ENCODE results near the gene SYNE2.

SYNE2 gene

DNA sequence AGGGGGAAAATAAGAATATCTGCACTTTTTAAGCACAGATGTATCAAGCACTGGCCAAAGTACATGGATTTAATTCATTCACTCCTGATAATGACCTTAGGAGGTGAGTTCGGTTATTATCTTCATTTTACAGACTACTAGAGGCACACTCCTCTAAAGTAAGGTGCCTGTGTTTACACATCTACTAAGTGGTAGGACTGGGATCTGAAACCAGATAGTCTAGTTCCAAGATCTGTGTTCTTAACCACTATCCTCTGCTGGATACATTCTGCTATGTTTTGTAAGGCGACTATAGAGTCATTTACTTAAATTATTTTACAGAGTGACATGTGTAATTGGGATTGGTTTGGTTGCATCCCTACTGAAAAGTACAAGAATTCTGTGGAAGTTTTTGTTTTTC lies 266.1 kb downstream of the SYNE2 start:
- H3K4me3 ChIP-seq (ENCODE audit: control insufficient read depth, low read depth, low read length) = no peak overlapping the region
- DNase-seq (ENCODE audit: low read depth) = no peak
- TF ChIP-seq, protein P1, sequence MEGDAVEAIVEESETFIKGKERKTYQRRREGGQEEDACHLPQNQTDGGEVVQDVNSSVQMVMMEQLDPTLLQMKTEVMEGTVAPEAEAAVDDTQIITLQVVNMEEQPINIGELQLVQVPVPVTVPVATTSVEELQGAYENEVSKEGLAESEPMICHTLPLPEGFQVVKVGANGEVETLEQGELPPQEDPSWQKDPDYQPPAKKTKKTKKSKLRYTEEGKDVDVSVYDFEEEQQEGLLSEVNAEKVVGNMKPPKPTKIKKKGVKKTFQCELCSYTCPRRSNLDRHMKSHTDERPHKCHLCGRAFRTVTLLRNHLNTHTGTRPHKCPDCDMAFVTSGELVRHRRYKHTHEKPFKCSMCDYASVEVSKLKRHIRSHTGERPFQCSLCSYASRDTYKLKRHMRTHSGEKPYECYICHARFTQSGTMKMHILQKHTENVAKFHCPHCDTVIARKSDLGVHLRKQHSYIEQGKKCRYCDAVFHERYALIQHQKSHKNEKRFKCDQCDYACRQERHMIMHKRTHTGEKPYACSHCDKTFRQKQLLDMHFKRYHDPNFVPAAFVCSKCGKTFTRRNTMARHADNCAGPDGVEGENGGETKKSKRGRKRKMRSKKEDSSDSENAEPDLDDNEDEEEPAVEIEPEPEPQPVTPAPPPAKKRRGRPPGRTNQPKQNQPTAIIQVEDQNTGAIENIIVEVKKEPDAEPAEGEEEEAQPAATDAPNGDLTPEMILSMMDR (IDR thresholded peaks at IDR 0.05; ENCODE audit: control insufficient read depth, insufficient read depth, low read depth, low read length, missing control alignments) = no peak

DNA sequence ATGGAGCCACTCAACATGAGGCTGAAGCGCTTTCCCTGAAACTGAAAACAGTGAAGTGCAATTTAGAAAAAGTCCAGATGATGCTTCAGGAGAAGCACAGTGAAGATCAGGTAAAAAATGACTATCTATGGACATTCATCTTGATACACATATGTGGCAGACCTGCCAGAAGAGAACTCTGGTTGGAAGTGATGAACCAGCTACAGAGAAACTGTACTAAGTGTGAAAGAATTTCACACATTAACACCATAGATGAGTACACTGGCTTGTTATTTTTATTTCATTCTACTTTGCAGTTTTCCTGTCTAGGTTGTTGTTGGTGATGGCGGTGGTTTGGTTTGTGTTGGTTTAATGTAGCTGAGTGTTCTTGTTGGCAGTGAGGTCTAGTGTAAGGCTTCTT lies 266.7 kb downstream of the SYNE2 start:
- no peak for DNase-seq (ENCODE audit: low read depth)
- TF ChIP-seq, protein P1 (IDR thresholded peaks at IDR 0.05; ENCODE audit: control insufficient read depth, insufficient read depth, low read depth, low read length, missing control alignments) = no peak

DNA sequence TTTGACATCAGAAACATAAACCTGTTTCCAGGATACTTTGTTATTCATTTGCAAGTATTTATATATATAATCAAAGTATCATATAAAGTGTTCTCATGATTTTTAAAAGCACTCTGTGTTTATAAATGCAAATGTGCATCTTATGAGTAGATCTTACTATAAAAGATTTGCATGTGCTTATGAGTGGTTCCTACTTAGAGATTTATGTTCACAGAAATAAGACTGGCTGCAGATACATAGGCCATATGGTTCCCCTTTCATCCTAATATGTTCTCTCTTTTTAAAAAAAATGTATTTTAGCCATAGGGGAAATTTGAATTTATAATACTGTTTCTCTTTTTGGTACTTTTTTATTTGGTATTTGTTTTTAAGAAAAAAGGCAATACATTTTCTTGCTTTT lies 267.2 kb downstream of the SYNE2 start:
- no peak overlapping the region for H3K4me3 ChIP-seq (ENCODE audit: control insufficient read depth, low read depth, low read length)
- DNase-seq (ENCODE audit: low read depth) = no peak
- TF ChIP-seq, protein P1 (IDR thresholded peaks at IDR 0.05; ENCODE audit: control insufficient read depth, insufficient read depth, low read depth, low read length, missing control alignments) = no peak

More for the DNA sequence above, 266.7 kb downstream of the SYNE2 start:
- H3K4me3 ChIP-seq (ENCODE audit: control insufficient read depth, low read depth, low read length) = no peak overlapping the region

DNA sequence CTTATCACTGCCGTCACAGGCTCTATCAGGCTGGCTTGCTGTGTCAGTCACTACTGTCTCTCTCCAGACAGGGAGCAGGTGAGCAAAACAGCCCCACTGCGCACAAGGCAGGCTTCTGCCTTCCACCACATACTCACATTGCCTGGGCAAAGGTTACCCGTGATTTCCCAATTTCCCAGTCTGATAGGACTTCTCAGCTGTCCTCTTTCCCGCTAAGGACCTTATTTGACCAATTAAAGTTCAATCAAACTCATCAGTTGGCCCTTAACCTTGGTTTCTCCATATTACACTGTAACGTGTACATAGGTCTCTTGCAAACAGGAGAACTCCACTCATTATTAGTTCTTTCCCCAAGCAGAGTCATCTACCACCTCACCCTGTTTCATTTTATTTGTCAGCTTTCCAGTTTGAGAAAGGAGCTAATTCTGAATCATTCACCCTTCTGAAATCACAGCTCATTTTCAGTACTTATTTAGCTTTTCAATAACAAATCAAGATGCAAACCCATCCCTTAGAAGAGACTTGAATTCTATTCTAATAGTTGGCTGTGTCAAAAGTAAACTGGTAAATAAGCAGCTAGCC lies 270.5 kb downstream of the SYNE2 start:
- no peak for DNase-seq (ENCODE audit: low read depth)
- H3K4me3 ChIP-seq (ENCODE audit: control insufficient read depth, low read depth, low read length) = no peak overlapping the region
- TF ChIP-seq, protein P1 (IDR thresholded peaks at IDR 0.05; ENCODE audit: control insufficient read depth, insufficient read depth, low read depth, low read length, missing control alignments) = no peak

DNA sequence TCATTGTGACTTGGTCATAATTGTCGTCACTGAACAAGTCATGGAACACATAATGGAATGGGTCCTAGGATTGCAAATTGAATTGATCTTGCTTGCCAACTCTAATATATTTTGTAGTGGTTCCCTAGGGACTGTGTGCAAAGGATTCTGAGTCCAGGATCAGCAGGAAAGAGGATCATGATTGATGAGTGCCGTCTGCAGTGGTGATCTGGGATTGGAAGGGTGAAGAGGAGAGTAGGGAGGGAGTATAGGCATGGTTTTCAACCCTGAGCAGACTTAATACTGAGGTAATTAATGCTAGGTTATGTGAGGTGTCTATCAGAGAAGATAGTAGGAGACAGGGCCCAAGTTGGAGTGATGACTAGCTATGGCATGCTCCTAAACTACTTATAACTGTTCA lies 272.5 kb downstream of the SYNE2 start:
- no peak for DNase-seq (ENCODE audit: low read depth)
- TF ChIP-seq, protein P1 (IDR thresholded peaks at IDR 0.05; ENCODE audit: control insufficient read depth, insufficient read depth, low read depth, low read length, missing control alignments) = no peak
- no peak overlapping the region for H3K4me3 ChIP-seq (ENCODE audit: control insufficient read depth, low read depth, low read length)

DNA sequence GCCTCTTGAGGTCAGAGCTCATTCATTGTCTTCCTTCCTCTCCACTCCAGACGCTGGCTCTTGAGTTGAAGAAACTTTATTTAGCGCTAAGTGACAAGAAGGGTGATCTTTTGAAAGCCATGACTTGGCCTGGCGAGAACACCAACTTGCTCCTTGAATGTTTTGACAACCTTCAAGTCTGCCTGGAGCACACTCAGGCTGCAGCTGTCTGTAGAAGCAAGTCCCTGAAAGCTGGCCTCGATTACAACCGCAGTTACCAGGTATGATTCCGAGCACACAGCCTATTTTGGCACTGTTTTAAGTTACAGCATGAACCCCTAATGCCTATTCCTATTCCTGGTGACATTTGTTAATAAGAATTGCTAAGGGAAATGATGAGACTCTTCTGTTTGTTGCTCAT lies 273.7 kb downstream of the SYNE2 start:
- no peak for DNase-seq (ENCODE audit: low read depth)
- no peak overlapping the region for H3K4me3 ChIP-seq (ENCODE audit: control insufficient read depth, low read depth, low read length)
- TF ChIP-seq, protein P1 (IDR thresholded peaks at IDR 0.05; ENCODE audit: control insufficient read depth, insufficient read depth, low read depth, low read length, missing control alignments) = no peak

Data from AG09309 (cell line).